HG03469 (cell line): ENCODE data around the gene PTPN5.

Experiments used
- ATAC-seq: cut with Tn5 transposase; IDR thresholded peaks from one replicate; pipeline ENCODE4 v1.9.1; 2021; ENCODE audit warnings: mild to moderate bottlenecking, moderate library complexity, moderate number of reproducible peaks; ENCODE audit not compliant: unreplicated experiment

PTPN5 gene

DNA sequence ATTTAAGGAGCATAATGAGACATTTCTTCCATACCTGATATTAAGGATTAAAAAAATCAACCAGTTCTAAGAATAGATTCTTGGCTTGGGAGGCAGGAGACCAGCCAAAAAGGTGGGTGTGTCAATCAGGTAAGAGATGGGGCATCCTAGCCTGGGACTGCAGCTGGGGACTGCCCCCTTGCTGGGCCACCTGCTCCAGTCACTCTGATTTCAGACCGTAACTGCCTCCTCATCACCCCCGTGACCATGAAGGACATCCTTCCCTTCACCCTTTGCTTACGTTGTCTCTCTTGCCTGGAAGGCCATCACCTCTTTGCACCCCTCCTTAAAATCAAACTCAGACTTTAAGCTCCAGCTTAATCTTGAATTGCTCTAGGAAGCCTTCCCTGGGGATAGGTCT, 17.9 kb downstream of the PTPN5 start:
- no peak for ATAC-seq

- no peak for ATAC-seq
Observed at GRCh38 chr11:18773104-18773503, 18.5 kb downstream of the PTPN5 start.

- ATAC-seq, result no peak
Observed at GRCh38 chr11:18772211-18772610, 19.4 kb downstream of the PTPN5 start.

DNA sequence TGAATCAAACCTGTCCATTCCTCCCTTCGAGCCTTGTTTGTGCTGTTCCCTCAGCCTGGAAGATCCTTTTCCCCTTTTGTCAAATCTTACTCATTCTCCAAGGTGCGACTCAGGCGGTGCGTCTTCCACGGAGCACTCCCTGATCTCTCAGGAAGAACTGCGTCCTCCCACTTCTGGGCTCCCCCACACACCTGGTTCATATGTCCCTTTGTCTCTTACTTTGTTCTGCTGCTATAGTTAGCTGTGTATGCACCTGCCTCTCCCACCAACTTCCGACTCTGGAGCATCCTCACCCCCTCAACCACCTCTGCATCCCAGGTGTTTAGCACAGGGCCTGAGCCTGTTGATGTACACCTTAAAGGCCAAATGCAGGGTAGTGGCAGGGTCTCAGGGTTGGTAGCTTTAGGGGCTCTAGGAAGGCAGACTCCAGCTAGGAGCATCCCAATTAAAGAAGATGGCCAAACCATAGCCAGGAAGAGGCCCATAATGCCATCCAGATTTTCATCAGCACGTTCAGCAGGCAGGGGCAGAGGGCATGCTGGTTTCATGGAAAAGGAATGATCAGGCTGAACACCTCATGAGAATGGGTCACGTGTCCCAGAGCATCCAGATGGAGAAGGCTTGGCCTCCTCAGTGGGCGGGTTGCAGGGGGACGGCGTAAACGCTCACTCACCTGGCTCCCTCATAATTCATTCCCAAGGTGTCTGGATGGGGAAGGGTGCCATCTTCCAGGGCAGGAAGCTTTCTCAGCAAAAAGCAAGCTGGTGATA, 20.1 kb downstream of the PTPN5 start:
- ATAC-seq, result no peak

- no peak for ATAC-seq
Observed at GRCh38 chr11:18770479-18771125, 21.0 kb downstream of the PTPN5 start.

- ATAC-seq, result no peak
Observed at GRCh38 chr11:18769802-18770456, 21.7 kb downstream of the PTPN5 start.

GRCh38 chr11:18768978-18769377, 22.6 kb downstream of the PTPN5 start:
- ATAC-seq, result no peak

GRCh38 chr11:18768472-18768901, 23.1 kb downstream of the PTPN5 start:
- ATAC-seq, result peak; percentile 96

DNA sequence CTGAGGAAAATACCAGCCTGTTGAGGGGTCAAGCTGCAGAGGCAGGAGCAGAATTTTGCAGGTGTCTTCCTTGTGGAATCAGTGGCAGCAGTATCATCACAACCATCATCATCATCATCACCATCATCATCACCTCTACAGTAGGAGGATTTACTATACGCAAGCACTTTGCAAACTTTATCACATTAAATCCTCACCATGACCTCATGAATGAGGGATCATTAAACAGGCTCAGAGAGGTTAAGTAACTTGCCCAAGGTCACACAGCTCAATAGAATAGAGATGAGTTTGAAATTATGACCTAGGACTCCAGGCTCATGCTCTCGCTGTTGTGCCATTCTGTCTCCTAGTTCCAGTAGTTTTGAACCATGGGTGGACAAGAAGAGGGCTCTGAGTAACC, 25.6 kb downstream of the PTPN5 start:
- ATAC-seq, result no peak

GRCh38 chr11:18765554-18765953, 26.0 kb downstream of the PTPN5 start:
- ATAC-seq, result no peak

DNA sequence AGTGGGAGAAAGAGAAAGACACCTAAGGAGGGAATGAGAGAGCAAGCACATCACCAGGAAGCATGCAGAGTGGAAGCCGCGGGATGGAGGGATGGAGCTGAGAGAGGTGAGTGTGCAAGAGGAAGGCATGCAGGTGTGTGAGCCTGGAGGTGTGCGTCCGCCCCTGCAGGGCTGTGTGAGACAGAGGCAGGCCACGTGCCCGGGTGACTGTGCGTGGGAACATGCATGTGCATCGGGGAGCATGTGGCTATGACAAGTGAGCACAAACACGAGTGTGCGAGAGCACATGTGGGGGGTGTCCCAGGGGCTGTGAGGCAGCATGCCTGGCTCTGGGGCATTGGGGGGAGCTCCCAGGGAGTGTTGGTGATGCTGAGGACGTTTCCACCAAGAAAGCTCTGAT, 29.9 kb downstream of the PTPN5 start:
- no peak for ATAC-seq

DNA sequence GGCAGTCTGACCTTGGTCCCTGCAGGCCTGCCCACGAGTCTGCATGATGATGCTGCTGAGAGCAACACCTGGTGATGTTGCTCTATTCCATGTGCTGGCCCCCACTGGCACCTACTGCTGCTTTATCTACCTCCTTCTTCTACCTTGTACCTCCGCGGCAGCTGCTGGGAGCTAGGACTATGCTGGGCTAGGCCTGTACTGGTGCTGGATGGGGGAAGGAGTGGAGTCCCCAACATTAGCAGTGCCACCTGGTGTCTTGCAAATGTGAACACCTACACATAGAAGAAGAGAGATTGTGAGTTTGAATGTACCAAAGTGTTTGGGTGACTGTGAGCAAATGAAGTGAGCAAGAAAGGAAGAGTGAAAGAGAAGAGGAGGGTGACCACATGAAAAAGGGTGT, 30.5 kb downstream of the PTPN5 start:
- no peak for ATAC-seq

- no peak for ATAC-seq
Observed at GRCh38 chr11:18757811-18758210, 33.8 kb downstream of the PTPN5 start.

GRCh38 chr11:18756889-18757288, 34.7 kb downstream of the PTPN5 start:
- ATAC-seq, result no peak

- no peak for ATAC-seq
Observed at GRCh38 chr11:18754308-18754707, 37.3 kb downstream of the PTPN5 start.

- no peak for ATAC-seq
Observed at GRCh38 chr11:18752502-18752901, 39.1 kb downstream of the PTPN5 start.

GRCh38 chr11:18750944-18751343, 40.7 kb downstream of the PTPN5 start:
- ATAC-seq, result no peak

DNA sequence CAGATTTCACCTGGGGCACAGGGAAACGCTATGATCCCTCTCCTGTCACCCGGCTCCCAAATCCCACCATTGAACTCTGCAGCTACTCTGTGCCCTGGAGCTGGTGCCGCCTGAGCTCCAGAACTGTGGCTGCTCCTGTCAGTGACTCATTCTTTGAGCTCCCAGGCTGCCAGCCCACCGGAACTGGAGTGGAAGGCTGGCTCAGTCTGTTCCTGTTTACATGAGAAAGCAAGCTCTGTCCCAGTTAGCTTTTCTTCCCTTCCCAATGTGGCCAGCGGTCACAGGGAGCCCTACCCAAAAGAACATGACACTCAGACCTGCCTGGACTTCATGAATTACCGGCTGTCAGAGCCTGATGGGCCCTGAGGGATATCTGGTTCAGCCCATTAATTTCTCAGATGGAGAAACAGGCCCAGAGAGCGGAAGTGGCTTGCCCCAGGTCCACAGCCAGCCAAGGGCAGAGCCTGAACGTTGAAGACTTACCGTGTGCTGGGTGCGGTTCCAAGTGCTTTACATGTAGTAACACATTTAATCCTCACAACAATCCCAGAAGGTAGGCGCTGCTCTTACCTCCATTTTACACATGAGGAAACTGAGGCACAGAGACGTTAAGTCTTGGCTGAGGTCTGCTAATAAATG, 41.8 kb downstream of the PTPN5 start:
- ATAC-seq, result no peak

- ATAC-seq, result no peak
Observed at GRCh38 chr11:18748766-18749365, 42.7 kb downstream of the PTPN5 start.

DNA sequence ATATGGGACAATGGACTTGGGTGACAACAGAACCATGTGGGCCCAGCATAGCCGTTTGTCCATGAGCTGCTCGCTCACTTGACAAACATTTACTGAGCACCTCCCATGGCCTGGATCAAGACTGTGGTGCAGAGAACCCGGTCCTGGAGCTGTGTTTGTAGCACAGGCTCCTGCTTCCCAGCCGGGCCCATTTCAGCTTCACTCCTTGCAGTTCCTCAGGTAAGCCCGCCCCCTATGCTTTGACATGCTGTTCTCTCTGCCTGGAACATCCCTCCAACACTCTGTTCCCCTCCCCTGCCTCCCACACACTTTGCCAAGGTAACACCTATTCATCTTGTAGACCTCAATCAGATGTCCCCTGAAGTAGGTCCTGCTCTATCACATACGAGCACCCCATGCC, 46.3 kb downstream of the PTPN5 start:
- no peak for ATAC-seq

GRCh38 chr11:18743900-18744514, 47.6 kb downstream of the PTPN5 start:
- ATAC-seq, result no peak
